Cardiac fibroblast (primary cell): ENCODE data around the gene DDHD1.

Experiments used
- DNase-seq, 2 donors: peaks; one replicate each; pipeline versions ENCODE4 v3.0.0 to v3.0.0-alpha.2; 2010; ENCODE audit warnings: low read depth in 2 of 2
- H3K4me3 ChIP-seq, 2 donors: replicated peaks in 1 of 2; 1 replicate in 1 of 2; 2 replicates in 1 of 2; pipeline ENCODE4 v1.5.1; 2011; ENCODE audit warnings: low read depth in 2 of 2, low read length in 2 of 2, mild to moderate bottlenecking in 2 of 2, moderate library complexity in 1 of 2
- CTCF ChIP-seq: IDR thresholded peaks from one replicate; pipeline ENCODE4 v1.5.1; 2011; ENCODE audit warnings: low read depth, mild to moderate bottlenecking, low read length, inconsistent platforms

The DDHD1 gene

GRCh38 chr14:53035336-53036210 is 117.5 kb downstream of the DDHD1 start:
- no peak overlapping the region for H3K4me3 ChIP-seq
- no peak for TF ChIP-seq CTCF
- DNase-seq = peak; percentile 27 to 49

GRCh38 chr14:53034688-53035230 is 118.4 kb downstream of the DDHD1 start:
- DNase-seq = no peak
- H3K4me3 ChIP-seq = no peak overlapping the region
- TF ChIP-seq CTCF = no peak

GRCh38 chr14:53034036-53034435 is 119.1 kb downstream of the DDHD1 start:
- no peak for DNase-seq
- H3K4me3 ChIP-seq = no peak overlapping the region
- TF ChIP-seq CTCF = no peak

DNA sequence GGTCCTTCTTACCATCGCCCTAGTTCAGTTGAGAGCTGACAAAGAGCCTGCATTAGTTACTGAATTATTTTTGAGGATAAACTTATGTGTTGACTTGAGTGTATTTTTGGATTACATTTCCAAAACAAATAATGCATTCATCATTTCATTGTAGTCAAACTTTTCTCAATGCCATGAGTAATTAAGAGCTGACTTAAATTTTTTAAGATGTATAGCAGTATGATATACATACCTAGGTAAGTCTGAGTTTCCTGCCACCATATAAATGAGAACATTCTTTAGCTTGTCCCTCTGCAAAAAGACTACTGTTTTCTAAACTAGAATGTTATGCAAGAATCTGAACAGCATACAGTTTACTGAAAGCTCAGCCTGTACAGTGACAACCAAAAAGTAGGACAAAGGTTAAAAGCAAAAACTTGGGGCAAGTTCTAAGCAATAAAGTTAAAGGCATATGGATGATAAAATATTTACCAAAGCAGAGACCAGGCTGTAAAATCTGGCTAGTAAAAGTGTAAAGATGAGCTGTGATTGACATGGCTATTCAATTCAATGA is 120.2 kb downstream of the DDHD1 start:
- DNase-seq = peak in 1 of 2 donors; percentile 35
- no peak overlapping the region for H3K4me3 ChIP-seq
- TF ChIP-seq CTCF = no peak

GRCh38 chr14:53032161-53032803 is 120.8 kb downstream of the DDHD1 start:
- peak; percentile 83 to 93 for DNase-seq
- TF ChIP-seq CTCF = no peak
- no peak overlapping the region for H3K4me3 ChIP-seq

- H3K4me3 ChIP-seq = no peak overlapping the region
- no peak for TF ChIP-seq CTCF
- no peak for DNase-seq
Measured at GRCh38 chr14:53027562-53027961, 125.6 kb downstream of the DDHD1 start.
